Measurements from ENCODE around the gene CSRP3.

The CSRP3 gene

DNA sequence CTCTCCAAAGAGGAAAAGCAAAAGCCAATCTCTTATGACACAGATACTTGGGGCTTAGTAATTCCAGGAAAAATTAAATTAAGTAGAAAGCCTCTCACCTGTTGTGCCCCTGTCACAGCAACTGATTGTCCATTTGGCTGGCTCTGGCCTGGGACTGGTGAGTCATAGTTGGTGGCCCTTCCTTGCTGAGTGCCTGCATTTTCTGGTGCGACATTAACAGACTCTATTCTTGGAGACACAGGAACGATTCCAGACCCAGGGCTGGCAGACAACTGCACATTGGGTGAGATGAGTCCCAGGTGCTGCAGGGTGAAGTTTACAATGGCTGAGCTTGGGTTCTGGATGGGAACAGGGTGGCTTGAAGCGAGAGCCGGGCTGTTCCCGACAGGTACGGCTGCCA lies 23.3 kb upstream of the CSRP3 start:
- no peak for DNase-seq

DNA sequence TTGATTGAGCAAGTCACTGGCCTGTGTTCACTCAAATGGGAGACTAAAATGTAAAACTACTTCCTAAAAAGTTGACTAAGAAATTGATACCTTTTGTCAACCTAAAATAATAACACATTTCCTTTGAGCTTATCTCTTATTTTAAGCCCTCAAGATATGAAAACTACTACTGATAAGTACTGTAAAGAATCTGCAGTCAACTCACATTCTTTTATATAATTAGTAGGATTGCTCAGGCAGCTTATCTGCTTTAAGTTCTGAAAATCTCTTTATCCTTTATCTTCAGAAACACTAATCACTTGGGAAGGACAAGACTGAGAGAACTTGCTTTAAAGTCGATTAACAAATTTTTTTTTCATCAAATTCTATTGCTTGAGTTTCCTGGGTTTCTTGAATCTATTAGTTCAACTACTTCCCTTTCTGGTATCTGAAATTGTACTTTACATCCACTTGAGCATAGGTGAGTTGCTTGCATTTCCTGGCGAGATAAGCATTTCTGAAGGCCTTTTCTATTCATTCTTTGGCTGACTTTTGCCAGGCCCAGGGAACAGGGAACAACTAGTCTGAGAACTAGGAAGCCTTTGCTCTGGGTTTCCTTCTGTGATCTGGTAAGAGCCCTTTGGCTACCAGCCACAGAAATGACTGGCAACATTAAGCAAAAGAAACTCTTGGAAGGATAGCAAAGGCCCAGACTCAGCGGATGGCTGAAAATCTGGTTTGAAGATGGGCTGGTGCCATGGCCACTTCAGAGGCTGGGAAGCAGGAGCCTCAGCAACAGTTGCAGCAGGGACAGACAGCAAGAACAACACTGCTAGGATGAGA lies 19.3 kb upstream of the CSRP3 start:
- DNase-seq: no peak

DNA sequence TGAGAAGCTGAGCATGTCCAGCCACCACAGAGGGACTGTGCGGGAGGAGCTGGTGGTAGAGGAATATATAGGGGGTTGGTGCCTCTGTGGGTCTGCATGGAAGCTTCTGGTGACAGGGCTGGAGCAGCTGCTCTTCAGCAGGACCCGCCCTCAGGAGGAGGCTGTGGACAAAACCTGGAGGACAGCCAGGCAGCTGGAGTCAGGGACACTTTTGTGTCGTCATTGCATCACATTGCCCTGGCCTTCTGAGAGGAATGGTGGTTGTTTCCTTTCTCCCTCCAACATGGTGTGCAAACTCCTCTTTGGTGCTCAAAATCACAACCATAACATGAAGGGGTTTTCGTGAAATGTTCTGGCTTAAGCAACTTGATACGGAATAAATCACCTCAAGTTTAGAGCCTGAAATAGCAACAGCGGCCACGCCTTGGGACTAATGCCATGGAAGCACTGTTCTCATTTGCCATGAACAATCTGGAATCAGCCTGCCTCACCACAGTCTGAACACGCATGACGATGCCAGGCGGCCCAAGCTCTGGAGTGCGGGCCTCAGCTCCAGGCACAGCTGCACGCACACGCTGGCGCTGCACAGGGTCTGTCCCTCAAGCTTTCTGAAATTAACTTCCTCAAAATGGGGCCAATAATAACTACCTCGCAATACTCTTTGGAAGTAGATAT lies 17.1 kb upstream of the CSRP3 start:
- no peak for DNase-seq

DNA sequence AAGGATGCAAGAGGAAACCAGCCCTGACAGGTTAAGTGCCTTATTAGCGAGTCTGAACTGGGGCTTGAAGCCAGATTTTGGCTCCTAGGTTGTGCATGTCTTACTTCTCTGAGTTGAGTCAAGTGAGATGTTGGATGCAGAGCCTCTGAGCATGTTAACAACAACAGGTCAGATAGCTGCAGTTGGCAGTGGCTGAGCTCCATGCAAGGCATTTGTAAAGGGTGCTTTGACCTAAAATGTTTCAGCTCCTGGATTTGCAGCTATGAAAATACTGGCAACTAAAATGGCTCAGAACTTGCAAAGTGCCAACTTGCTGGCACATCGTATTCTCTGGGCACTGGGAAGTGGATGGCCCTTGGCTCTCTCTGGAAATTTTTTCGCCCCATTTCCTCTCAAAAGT lies 16.4 kb upstream of the CSRP3 start:
- no peak for DNase-seq

DNA sequence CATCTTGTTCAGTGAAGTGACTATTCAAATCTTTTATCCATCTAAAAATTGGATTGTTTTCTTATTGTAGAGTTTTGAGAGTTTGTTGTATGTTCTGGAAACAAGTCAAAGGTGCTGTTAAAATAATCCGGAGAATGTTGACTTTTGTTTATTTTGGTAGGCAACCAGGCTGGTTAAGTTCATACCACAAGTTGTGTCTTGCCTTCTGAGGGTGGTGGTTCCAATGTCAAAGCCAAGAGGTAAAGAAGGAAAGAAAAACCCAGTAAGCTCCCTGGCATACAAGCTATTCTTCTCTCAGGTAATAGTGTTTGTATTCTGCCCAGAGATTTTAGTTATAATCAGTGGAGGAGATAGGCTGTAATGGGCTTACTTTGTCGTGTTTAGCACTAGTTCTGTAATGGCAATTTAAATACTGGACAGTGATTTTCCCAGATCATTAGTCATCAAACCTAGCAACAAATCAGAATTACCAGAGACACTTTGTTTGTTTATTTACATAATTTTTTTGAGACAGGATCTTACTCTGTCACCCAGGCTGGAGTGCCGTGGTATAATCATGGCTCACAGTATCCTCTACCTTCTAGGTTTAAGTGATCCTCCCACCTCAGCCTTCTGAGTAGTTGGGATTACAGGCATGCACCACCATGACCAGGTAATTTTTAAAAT lies 15.1 kb upstream of the CSRP3 start:
- DNase-seq: no peak

DNA sequence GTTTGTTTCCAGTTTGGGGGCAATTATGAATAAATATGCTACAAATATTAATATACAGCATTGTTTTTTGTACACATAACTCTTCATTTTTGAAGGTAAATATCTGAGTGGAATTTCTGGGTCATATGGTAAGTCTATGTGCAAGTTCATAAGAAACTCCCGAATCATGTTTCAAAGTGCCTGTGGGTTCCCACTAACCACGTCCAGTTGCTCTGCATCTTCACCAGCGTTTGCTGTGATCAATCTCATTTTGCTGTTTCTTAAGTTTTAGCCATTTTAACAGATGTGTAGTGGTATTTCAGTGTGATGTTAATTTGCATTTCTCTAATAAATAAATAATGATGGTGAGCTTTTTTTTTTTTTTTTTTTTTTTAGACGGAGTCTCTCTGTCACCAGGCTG lies 14.2 kb upstream of the CSRP3 start:
- DNase-seq: no peak

DNA sequence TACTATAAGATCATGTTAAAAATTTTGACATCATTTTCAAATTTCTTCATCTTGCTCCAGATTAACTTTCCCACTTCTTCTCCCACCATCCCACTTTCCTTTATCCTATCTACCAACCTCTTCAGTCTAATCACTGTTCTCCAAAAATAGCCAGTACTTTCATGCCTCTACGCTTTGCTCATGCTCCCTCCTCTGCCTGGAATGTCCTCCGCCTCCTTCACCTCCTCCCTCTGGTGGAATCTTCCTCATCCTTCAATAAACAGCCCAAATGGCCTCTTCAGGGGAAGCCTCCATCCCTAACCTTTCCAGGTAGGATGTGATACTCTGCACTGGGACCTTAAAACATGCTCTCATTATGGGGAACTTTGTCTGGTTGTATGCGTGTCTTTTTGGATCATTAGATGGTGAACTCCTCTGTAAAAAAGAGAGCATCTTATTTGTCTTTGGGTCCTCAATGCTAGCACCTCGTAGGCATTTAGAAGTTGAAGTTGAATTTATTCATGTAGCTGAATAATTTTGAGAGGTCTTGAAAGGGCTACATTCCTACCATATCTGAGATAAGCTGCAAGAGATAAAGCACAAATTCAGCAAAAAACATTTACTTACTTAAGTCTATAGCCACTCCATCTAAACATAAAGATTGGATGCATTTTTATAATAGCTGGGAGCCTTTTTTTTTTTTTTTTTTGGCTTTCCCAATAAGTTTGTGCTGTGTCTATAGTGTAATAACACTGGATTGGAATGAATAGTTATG lies 8.0 kb upstream of the CSRP3 start:
- no peak for DNase-seq

DNA sequence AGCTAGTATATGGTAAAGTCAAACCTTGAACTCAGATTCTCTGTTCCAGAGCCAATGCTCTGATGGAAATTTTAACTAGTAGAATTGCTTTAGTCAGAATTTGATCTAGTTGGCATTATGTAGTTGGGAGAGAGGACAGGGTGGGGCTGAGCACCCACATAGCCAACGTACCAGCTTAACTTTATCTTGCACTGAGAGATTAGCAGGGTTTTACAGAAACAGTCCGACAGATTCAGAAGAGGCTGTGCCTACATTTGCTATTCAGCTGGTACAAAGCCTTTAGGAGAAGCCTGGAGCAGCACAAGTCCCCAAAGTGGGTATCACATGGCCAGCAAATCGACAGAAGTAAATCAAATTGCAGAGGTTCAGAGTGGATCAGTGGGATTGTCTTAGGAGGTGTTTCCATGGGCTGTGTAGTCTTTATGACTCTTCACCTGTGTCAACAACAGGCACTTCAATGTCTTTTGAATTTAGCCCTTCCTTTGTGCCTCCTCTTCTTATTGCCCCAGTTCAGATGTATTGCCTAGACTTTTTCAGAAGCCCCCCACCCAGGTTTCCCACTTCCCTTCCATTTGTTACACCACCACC lies 7.3 kb upstream of the CSRP3 start:
- DNase-seq: no peak

DNA sequence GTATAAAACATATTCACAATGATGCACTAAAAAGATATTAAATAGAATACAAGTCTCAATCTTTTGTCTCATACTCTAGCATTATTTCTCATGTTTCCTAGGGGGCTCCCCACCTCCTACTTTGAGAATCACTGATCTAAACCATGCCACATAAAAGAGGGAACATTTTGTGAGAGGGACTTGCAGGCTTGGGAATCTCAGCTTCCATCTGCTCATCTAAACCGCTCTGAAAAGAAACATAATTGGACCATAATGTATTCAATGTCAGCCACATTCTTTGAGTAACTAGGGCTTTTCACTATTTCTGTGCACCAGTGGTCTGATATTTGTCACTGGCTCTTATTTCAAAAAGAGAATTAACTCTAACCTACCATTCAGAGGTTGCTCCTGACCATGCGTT lies 6.4 kb upstream of the CSRP3 start:
- DNase-seq: no peak

DNA sequence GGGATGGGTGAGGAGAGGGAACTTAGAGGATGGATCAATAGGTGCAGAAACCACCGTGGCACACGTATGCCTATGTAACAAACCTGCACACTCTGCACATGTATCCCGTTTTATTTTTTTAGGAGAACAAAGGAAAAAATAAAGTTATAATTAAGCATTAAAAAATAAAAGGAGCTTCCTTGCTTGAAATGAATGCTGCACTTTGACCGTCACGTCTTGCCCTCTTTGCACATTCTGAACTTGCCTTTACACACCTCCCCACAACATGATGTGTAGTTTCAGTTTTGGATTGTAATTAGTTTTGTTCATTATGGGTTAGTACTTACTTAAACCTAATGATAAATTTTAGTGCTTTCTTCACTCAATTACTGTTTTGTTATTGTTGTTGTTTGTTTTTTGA lies 3.1 kb upstream of the CSRP3 start:
- DNase-seq: no peak

DNA sequence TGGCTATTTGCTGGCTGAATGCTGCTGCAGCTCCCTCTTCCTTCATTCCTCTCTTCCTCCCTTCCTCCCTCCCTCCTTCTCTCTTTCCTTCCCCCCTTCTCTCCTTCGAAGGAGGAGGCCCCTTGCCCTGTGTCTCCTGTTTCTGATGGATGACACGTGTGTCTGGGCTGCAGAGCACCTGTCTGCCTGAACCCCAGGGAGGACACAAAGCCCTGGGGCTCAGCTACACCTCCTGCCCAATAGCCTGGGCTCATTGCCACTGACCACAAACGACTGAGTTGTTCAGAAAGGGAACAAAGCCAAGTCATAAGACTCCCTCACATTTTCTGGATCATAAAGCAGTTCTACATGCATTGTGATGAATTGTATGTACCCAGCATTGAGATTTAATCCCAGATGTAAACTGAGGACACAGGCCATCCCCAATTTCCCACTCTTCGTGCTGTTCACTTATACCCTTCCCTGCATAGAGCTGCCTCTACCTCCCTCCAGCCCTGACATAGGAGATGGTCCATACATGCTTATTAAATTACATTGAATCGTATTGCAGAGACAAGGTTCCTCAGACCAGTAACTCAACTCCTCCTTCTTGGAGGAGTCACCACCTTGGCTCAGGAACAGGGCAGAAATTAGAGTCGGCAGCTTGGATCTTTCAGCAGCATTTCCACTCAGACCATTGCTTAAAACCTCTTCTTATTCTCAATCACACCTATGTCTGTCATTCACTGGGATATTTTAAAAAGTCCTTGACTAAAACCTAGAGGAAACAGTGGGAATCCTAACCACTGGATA lies 1.2 kb downstream of the CSRP3 start:
- no peak for DNase-seq

DNA sequence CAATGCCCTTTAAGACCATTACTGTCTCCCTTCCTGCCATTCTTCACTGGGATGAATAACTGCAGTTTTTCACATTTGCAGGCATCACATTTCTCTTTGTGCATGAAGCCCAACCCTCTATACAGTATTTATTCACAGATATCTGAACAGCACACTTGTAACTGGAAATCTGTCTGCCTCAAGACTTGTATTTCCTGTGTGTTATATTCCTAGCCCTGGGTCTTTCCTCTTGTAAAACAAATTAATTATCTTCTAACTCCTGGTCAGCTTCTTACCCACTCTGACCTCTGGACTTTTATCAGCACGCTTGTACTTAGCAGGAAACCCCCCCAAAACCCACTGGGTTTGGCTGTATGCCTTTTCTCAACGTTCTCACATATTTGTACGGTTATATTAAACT lies 2.0 kb downstream of the CSRP3 start:
- no peak for DNase-seq

DNA sequence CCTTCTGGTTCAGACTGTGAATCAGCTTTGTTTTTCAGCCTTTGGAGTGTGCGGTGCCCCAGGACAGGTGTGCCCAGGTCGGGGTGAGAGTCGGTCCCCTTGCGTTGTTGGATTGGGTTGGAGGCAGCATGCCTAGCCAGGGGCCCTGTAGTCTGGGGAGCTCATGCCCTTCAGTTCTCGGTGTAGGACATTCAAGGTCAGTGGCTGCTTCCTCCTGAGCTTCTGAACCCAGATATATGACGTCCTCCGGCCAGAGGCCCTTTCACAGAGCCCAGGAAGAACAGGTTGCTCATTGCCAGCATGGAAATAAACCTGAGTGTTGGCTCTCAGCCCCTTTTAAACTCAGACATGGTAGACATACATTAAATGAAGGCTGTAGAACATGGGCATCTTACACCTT lies 2.7 kb downstream of the CSRP3 start:
- DNase-seq: no peak

DNA sequence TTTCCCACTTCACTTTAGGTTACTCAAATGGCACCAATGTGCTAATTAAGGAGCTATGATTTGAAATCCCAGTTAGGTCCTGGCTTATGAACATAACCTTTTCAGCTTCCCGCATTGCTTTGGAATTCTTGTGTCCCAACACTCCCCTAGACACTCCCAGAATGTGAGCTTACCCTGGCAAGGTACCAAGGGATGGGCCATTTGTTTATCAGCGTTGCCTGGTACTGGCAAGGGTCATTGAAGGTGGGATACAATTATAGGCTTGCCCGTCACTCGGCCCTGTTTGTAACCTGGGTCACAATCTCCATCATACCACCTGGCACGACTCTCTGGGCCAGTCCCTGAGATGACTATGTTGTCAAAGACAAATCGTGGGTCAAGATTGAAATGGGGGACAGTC lies 5.4 kb downstream of the CSRP3 start:
- no peak for DNase-seq

DNA sequence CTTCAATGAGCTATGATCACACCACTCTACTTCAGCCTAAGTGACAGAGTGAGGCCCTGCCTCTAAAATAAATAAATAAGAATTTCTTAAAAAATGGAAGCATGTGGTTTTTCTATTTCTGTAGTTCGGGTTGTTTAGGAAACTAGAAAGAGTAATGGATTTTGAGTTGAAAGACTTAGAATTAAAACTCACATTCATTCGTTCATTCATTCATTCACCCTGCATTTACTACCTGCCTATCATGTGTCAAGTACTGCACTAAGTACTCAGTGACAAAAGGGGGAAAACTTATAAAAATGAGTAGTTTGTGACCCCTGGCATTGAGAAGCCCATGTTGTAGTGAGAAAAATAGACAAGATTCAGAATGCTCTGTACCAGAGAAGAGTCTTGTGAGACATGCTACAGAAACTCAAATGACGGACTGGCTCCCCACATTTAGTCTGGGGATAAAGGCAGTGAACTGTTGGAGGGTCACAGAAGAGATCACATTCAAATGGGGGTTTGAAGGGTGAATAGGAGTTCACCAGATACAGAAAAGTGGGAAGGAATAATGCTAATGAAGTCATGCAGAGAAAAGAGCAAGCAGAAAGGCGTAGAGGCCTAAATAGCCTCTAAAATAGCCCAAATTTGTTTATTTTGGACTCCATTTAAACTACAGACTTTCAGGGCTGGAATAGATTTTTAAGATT lies 7.0 kb downstream of the CSRP3 start:
- DNase-seq: no peak

DNA sequence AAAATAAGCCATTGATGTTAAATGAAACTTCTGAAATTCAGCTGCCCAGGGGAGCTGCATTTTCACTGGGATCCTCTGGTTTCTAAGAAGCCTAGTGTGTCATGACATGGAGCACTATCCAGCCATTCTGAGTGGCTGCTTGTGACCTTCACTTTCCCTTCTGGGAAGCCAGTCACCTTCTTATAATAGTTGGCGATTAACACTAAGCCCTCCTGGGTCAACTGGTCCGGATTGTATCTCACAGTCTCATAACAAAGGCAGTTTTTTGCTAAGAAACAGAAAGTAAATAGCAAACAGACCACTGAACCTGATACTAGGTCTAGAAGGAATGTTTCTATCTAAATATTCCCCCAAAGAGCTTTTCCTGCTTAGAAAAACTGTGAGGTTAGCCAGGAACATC lies 7.9 kb downstream of the CSRP3 start:
- no peak for DNase-seq

DNA sequence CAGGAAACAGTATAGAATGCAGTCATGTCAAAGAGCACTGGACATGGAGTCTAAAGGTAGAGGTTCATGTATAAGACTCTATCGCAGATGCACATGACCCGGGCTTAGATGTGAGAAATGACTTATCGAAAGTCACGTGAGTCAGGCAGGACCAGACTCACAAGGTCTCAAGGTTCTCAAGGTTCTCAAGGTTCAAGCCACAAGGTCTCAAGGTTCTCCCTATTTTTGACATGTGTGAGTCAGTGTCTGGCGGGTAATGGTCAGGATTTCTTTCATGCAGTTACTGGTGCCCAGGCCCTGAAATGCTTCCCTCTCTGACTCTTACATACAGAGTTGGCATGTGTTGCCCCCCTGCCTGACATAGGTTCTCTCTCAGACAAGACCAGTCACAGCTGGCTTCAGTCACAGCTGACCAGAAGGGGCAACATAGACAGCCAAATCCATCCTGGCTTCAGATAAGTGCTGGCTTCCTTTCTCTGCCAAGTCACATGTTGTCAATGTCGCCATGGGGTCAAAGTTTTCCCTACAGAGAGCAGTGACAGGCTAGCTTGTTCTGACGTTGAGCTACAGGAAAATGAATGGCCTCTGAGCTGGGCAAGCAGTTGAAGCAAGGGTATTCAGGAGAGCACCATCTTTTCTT lies 10.1 kb downstream of the CSRP3 start:
- no peak for DNase-seq

DNA sequence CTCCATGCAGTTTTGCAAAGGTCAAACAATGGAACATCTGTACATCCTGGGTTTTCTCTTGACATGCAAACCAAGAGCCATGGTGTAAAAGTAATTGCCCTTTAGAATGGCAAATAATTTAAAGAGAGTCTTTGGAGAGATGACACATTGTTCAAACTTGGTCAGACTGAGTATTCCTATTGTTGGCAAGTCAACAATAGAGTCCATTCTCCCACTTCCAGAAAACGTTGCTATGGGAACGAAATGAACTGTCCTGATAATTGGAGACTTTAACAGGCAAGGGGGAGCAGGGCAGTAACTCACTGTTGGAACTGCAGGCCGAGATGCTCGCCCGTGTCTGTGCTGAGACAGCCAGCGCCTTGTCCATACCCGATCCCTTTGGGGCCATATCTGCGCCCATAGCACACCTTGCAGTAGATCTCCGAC lies 13.9 kb downstream of the CSRP3 start:
- no peak for DNase-seq

DNA sequence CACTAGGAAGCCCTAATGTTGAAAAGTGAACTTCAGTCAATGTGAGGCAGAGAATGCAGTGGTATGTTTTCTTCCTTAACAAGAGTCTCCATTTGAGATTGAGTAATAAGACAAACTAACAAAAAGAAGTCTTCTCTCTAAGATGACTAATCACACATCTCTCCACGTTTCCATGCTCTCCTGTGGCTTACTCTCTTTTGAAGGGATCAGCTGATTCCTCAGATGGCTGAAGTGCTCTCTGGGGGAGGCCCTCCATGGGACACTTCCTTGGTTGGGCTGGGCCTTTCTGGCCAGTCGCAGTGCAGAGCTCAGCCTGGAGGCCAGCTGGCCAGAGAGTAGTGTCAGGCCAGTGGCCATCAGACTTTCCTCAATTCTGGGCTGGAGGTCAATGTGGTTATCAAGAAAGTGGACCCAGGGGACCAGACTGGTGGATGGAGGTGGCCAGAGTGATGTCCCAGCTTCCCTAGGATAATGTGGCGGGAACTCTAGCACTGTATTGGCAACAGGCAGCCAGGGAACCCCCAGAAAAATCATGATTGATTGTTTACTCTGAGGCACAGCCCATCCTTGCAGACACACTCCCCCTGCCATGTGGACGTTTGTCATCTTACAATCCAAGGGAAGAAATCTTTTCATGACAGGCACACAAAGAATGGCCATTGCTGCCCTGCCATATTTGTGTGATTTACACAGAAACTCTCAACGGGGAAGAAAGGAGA lies 14.5 kb downstream of the CSRP3 start:
- DNase-seq: no peak

DNA sequence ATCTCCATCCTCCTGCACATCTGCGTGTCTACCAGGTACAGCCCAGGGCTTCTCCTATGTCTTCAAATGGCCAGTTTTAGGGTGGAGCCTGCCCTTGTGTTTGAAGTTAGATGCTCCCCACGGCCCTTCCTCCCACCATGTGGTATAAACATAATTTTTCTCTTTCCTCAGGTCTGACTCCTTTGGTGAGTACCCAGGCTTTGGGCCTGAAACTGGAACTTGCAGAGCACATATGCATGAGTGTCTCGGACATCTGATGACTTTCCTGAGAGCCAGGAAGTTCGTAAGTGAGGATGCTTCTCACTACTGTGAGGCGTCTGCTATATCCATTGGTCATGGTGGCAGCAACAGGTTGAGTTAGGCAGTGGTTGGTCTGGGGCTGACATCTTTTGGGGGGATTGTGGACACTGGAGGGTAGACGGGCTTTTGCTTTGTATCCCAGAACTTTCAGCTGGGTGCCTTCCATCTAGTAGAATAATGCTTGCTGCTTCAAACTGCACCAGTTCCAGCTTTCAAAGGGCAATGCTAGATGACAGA lies 16.2 kb downstream of the CSRP3 start:
- DNase-seq: no peak
